Heart right ventricle (tissue), 16 donors: ENCODE results near the gene VGLL3. TPM values are rescaled to one million over a fixed set of nuclear protein-coding genes. Genes with fewer than 3 reads are reported as not detected.
A peak's percentile ranks its signal among the peaks of the same experiment; 100 is the strongest.

ENCODE experiments used
- ATAC-seq, 8 donors: fragments of 200-7000 bp; cut with Tn5 transposase; one replicate each; pipeline ENCODE4 v1.9.1; 2020; ENCODE audit warnings: mild to moderate bottlenecking in 8 of 8, moderate library complexity in 8 of 8, moderate number of reproducible peaks in 1 of 8
- DNase-seq, 2 donors: peaks; one replicate each; pipeline ENCODE4 v3.0.0-alpha.2; 2020
- H3K27ac ChIP-seq, 10 donors: fragments of 200-600 bp; sonication (generic) in 2 of 10; one replicate each; pipeline versions ENCODE4 v1.5.0 to v1.8.0; 2020 to 2022; ENCODE audit warnings: mild to moderate bottlenecking in 3 of 10
- H3K27me3 ChIP-seq, 7 donors: fragments of 200-600 bp; one replicate each; pipeline ENCODE4 v1.8.0; 2021 to 2022; ENCODE audit warnings: mild to moderate bottlenecking in 2 of 7
- H3K36me3 ChIP-seq, 9 donors: fragments of 200-600 bp; sonication (generic) in 1 of 9; one replicate each; pipeline versions ENCODE4 v1.5.0 to v1.8.0; 2020 to 2022; ENCODE audit warnings: mild to moderate bottlenecking in 2 of 9
- H3K4me1 ChIP-seq, 9 donors: fragments of 200-600 bp; sonication (generic) in 1 of 9; one replicate each; pipeline versions ENCODE4 v1.5.0 to v1.8.0; 2020 to 2022; ENCODE audit warnings: mild to moderate bottlenecking in 4 of 9
- H3K4me3 ChIP-seq, 10 donors: fragments of 200-600 bp; sonication (generic) in 2 of 10; one replicate each; pipeline versions ENCODE4 v1.5.0 to v1.8.0; 2020 to 2022; ENCODE audit warnings: mild to moderate bottlenecking in 7 of 10, moderate library complexity in 2 of 10
- H3K9me3 ChIP-seq, 11 donors: fragments of 200-600 bp in 10 of 11; sonication (generic) in 2 of 11; one replicate each; pipeline versions ENCODE4 v1.5.0 to v1.8.0; 2013 to 2022; ENCODE audit warnings: mild to moderate bottlenecking in 2 of 11, control low read depth in 1 of 11, moderate library complexity in 1 of 11
- whole genome bisulfite sequencing, 2 donors: extraction: QIAGEN DNeasy Blood & Tissue Kit; methylation state at CpG; one replicate each; pipeline ENCODE4 v1.1.7; 2013; ENCODE audit warnings: inconsistent platforms in 1 of 2; 5-methylcytosine and 5-hydroxymethylcytosine counted together
- intact Hi-C, 10 donors: fragments of 100-400 bp; cut with DNase I; formaldehyde crosslinking; loops; one replicate each; pipeline versions ENCODE4 v1.11.1 to v1.14.2; 2022
- polyA plus RNA-seq, 2 donors: library from polyadenylated mRNA; stranded (reverse); fragments of 200-250 nt; gene quantifications; one replicate each; pipeline ENCODE4 v1.2.3, GENCODE V29; 2013
- total RNA-seq, 10 donors: library from RNA; stranded (reverse); fragmentation: NEBNext Ultra II Directional in 3 of 10; extraction: Animal tissue kit (Norgen Biotek cat#: 25700) in 3 of 10; gene quantifications; one replicate each; pipeline versions ENCODE4 v1.2.1 to v1.2.4, GENCODE V29; 2021 to 2023
- TF ChIP-seq, protein P1 (sequence below), 9 donors: fragments of 200-600 bp; sonication (generic) in 2 of 9; IDR thresholded peaks; one replicate each; pipeline versions ENCODE4 v1.5.0 to v1.8.0; 2021 to 2022; ENCODE audit warnings: antibody characterized with exemption in 9 of 9, mild to moderate bottlenecking in 5 of 9, moderate library complexity in 1 of 9
- donor health status: Arrhythmogenic right ventricular cardiomyopathy.
- donor health status: ischemic (EF 13 %, LVEDD 7.1; RV severe dilation, severe dysfunction).
- donor health status: healthy with polysubstance abuse.
- donor health status: DM: no; HTN: yes; CAD: no.
- donor health status: DM: no; HTN: no; CAD: no.
- donor health status: ischemic (EF 25% LVEDD 6.9; RV normal size, moderate dysfunction).
- donor health status: ischemic (EF 25% LVEDD 5.7; RV mildly dilated, moderate dysfunction).
- donor health status: healthy.
- donor health status: DM: yes; HTN: yes; CAD: no.
- donor health status: Ischemic cardiomyopathy.
- donor health status: ischemic (EF 35%, LVEDD 5.7; RV mildly dilated, moderate dysfunction).
- donor health status: nonischemic (EF 11% LVEDD 7.7; RV severe dilation, severe dysfunction).
- donor health status: DM: yes; HTN: yes; CAD: no.
- donor health status: PGD.
- donor health status: ischemic (EF 29% LVEDD 5.4; RV normal size, mild dysfunction).
- donor health status: nonischemic (EF 23%, LVEDD 6.1; RV moderate dilation, normal function).

The VGLL3 gene
- total and polyA plus RNA-seq, 12 donors: 1.0 to 15.3 (median 3.6) TPM

DNA sequence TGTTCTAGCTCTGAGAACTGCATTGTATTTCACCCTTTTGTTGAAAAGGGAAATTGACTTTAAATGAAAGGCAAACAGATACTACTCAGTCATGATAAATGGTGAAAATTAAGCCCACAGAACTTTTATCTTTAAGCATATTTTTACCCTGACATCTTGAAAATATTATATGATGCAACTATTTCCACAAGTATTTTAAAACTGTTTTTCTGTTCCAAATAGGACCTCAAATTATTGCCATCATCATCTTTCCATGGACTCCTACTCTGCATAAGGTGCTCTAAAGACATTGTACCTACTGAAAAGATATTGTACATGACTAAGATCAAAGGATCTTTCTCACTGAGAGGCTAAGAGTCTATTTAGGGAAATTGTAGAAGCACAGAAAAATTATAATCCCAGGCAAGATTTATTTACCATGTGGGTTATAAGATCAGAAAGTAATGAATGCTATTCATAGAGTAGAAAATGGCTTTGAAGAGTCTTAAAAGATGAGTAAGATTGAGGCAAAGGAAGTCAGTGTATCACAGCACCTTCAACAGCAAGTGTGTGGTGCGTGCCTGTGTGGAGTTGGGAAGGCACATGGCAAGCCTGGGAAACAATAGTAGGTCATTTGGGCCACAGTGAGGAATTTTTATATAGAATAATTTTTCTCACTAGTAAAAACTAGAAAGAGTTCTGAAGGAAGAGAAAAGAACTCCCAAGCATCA is 68.8 kb downstream of the VGLL3 start:
- H3K36me3 ChIP-seq: no peaks in the 10 kb centered on the region
- no peaks in the 10 kb centered on the region for H3K4me1 ChIP-seq
- TF ChIP-seq, protein P1, sequence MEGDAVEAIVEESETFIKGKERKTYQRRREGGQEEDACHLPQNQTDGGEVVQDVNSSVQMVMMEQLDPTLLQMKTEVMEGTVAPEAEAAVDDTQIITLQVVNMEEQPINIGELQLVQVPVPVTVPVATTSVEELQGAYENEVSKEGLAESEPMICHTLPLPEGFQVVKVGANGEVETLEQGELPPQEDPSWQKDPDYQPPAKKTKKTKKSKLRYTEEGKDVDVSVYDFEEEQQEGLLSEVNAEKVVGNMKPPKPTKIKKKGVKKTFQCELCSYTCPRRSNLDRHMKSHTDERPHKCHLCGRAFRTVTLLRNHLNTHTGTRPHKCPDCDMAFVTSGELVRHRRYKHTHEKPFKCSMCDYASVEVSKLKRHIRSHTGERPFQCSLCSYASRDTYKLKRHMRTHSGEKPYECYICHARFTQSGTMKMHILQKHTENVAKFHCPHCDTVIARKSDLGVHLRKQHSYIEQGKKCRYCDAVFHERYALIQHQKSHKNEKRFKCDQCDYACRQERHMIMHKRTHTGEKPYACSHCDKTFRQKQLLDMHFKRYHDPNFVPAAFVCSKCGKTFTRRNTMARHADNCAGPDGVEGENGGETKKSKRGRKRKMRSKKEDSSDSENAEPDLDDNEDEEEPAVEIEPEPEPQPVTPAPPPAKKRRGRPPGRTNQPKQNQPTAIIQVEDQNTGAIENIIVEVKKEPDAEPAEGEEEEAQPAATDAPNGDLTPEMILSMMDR (IDR thresholded peaks at IDR 0.05): no peak
- ATAC-seq (no peak), DNase-seq (no peak)
- H3K27ac ChIP-seq: peak overlapping the region in 2 of 10 donors; percentile 1 to 2
- intact Hi-C loops: no loop called here
- H3K9me3 ChIP-seq: no peaks in the 10 kb centered on the region
- no peaks in the 10 kb centered on the region for H3K27me3 ChIP-seq
- H3K4me3 ChIP-seq: no peak overlapping the region
- WGBS, 2 donors: 47 to 74% methylated on average over 1 of the region's 1 CpG

DNA sequence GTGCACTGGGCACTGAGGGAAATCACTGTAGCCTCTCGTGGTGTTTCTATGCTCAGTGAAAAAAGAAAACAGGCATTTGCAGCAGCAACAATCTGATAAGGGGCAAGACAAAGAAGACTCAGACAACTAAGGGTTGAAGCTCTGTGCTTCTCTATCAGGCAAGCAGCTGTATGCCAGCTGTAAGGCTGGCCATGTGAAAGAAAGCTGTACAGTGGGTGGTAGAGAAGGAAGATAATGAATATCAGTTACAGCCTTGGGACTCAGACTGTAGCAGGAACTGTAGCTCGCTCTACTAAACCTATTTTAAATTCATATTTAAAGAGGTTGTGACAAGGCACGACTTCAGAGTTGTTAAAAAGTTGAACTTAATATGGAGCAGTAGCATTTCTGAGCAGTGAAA is 76.3 kb downstream of the VGLL3 start:
- Histone ChIP-seq H3K27ac (no peak overlapping the region), H3K4me1 (no peaks in the 10 kb centered on the region), H3K27me3 (no peaks in the 10 kb centered on the region), H3K36me3 (no peaks in the 10 kb centered on the region), H3K4me3 (no peak overlapping the region), H3K9me3 (peaks cover 0 to 5% (median 0%) of the 10 kb centered on the region in 11 donors)
- TF ChIP-seq, protein P1 (IDR thresholded peaks at IDR 0.05): no peak
- WGBS, 2 donors: 45 to 53% methylated on average over 3 of the region's 3 CpGs
- ATAC-seq (no peak), DNase-seq (no peak)
- intact Hi-C loops: no loop called here

DNA sequence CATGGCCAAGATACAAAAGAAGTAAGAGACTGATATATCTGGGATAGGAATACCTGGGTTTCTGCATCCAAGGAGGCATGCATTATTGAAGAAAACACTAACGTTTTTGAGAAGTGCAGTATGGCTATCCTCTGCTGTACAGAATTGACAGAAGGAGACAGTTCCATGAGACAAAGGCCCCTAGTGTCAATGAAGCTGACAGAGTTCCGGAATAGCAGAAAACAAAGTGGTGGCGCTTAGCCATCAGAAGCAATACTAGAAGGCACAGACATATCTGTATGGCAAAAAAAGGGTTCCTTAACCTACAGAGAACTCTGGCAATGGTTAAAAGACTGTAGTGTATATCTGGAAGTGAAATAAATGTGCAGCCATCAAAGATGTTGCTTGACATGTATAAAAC is 77.8 kb downstream of the VGLL3 start:
- TF ChIP-seq, protein P1 (IDR thresholded peaks at IDR 0.05): no peak
- Histone ChIP-seq H3K36me3 (no peaks in the 10 kb centered on the region), H3K9me3 (peaks cover 0 to 5% (median 0%) of the 10 kb centered on the region in 11 donors), H3K27me3 (no peaks in the 10 kb centered on the region), H3K4me3 (no peak overlapping the region), H3K4me1 (no peaks in the 10 kb centered on the region), H3K27ac (no peak overlapping the region)
- ATAC-seq (no peak), DNase-seq (no peak)
- 77 to 80% methylated on average over 3 of the region's 3 CpGs for WGBS, 2 donors
- intact Hi-C loops: no loop called here

DNA sequence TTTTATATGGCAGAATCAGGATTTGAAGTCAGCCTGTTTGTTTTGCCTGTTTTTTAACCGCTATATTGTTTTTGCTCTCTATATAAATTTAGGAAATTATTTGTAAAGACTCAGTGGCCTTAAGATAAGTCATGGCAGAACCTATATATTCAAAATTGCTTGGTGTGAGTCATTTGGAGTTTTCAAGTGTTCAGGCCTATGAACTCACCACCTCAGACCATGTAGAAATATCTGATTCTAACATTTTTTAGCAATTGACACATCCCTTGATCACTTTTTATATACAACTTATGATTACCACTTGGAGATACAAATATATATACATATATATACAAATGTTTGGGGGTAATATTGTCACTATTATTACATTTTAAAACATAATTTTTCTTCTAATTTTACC is 95.7 kb downstream of the VGLL3 start:
- Histone ChIP-seq H3K9me3 (no peaks in the 10 kb centered on the region), H3K27me3 (no peaks in the 10 kb centered on the region), H3K4me3 (no peak overlapping the region), H3K27ac (no peak overlapping the region), H3K36me3 (no peaks in the 10 kb centered on the region), H3K4me1 (no peaks in the 10 kb centered on the region)
- WGBS, 2 donors: 88 to 90% methylated on average over 1 of the region's 1 CpG
- ATAC-seq (no peak), DNase-seq (no peak)
- TF ChIP-seq, protein P1 (IDR thresholded peaks at IDR 0.05): no peak
- intact Hi-C loops: loop anchor here in 1 of 10 donors (2.0 kb wide), 1 partner anchor 42 kb away; no protein-coding TSS in a partner anchor
